G401.6 (cell line): ENCODE measurements around the gene TTC28.
"Not testable (repeated sequence)": the region's sequence is repeated elsewhere in the genome, so short reads cannot be mapped to it uniquely, and the experiment has no call there.

Source experiments
- FAIRE-seq: peaks from 2 replicates; lab custom pipeline; 2012; peaks lifted over from hg19 to GRCh38; lab: Jason Lieb, UNC

TTC28 gene

DNA sequence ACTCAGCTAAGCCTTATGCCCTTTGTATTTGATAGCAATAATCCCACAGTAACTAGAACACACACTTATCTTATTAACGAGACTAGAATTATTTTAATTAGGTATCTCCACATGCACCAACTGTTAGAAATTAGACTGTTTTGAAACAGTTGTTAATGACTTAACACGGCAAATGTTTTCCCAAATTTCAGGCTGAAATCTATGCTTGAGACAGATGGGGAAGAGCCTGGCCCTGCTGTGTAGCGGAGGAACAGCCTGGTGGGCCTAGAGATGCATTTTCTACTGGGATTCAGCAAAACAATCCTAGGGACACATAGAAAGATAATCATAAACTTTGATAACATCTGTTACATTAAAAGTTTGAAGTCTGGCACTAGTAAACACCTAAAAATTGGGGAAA is 273.4 kb downstream of the TTC28 start:
- no peak for FAIRE-seq

DNA sequence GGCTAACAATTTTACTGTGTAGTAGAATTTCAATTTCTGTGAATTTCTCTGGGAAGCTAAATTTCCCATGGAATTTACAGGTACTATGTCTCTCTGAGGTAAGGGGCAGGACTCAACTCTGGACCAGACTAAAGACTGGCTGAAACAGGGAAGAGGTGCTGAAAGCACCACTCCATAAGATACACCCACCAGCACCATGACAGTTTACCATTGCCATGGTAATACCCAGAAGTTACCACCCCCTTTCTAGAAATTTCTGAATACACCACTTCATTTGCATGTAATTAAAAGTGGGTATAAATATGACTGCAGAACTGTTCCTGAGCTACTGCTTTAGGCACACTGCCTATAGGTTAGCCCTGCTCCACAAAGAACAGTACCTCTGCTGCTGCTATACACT is 274.1 kb downstream of the TTC28 start:
- no peak for FAIRE-seq

DNA sequence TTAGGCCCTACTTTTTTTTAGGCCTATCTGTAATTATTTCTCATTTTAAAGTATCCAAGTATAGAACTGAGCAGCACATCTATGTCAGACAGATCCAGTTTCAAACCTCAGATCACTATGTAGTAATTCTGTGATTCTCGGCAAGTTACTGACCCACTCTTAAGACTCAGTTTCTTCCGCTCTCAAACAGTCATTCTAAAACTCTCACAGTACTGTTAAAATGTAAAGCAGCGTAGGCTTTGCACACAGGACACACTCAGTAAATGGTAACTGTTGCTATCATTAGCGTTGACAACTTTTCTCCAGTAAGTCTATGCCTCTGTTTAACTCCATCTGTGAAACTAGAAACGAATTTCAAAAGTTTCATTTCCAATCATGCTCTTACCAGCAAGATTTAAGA is 277.1 kb downstream of the TTC28 start:
- FAIRE-seq = no peak

DNA sequence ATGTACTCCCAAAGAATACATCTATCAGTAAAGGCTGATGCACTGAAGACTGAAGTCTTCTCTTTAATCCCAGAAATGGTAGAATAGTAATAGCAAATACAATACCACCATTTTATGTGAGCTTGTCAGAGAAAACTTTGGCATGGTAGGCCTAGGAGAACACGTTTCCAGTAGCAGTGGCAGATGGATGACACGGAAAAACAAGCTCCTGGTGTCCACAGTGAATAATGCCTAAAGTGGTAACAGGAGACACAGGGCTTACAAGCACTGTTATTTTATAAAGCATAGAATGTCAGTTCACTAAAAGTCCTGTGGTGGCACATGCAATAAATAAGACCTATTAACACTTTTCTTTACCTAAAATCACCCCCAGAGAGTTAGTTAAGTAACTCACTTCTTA is 277.6 kb downstream of the TTC28 start:
- FAIRE-seq = no peak

DNA sequence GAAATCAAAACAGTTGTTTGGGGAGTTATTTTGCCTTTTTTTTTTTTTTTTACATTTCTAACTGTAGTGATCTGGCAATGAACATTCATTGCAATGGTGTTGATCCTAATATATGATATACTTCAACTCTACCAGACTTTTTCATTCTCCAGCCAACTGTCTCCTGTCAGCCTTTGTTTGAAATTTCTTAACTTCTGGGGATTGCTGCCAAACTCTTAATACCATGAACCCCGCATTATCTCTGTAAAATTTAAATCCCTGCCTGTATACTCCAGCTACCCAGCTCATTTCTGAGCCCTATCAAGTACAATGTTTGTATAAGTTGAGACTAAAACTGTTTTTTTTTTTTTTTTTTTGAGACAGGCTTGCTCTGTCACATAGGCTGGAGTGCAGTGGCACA is 280.7 kb downstream of the TTC28 start:
- FAIRE-seq = no peak

DNA sequence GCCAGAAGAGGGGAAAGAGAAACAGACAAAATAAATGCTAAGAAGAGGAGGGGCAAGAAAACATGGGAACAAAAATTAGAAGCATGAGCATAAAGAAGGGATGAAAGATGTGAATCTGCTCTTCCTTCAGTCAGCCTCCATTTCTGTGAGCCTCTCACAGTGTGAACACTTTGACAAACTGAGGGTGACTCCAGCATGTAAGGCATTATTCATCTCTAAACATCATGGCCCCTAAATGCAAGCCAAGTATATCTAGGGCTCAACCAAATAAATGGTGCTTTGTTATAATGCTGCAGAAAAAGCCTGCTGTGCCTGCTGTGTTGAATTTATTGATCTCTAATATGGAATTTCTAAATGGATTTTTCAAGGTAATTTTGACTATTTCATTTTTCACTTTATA is 281.3 kb downstream of the TTC28 start:
- FAIRE-seq = no peak

DNA sequence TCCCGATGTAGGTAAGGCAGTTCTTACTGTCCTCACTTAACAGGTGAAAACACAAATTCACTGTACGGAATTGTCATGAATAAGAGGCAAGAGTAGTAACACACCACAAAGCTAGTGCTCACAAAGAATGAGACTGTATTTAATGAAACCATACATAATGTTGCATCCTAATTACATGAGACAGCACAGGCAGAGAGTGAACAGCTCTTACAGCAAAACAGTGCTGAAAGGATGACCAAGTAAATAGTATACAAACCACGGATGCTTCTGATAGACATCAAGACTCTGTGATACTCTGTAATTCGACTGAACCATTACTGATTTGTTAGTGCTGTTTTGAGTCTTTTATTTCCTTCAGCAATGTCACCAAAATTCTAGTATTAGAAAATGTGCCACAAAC is 282.3 kb downstream of the TTC28 start:
- FAIRE-seq = no peak

DNA sequence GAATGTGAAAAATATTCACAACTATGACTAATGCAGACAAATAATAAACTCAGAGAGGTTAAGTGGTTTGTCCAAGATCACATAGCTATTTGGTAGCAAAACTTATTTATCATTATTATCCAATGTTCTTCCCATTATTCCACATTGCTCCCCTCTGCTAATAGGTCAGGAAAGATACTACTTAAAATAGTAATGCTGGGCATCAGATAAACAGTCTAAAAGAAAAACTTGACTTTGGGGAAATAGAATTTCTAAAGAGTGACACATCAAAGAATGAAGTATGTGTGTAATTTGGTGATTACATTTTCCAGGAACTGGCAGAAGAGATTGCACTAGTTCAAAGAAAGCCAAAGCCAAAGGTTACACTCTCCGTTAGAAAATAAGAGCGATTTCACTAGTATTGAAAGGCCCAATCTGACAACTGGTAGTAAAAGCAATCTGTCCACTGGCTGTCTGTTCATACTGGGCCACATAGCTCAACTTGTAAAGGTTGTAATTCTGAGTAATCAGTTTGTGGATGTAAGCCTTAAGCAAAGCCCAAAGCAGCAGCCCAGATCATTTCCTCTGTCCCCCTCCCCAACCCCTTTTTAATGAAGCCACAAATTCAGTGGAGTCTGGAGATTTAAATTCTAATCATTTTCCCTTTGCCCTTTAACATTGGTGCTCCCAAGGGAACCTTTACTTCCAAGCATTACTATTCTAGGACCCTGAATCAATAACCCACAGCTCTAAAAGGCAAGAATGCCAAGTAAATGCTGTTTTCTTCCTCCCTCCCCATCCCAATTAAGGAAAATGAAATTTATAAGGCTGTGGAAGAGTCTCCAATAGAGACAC is 283.5 kb downstream of the TTC28 start:
- no peak for FAIRE-seq

DNA sequence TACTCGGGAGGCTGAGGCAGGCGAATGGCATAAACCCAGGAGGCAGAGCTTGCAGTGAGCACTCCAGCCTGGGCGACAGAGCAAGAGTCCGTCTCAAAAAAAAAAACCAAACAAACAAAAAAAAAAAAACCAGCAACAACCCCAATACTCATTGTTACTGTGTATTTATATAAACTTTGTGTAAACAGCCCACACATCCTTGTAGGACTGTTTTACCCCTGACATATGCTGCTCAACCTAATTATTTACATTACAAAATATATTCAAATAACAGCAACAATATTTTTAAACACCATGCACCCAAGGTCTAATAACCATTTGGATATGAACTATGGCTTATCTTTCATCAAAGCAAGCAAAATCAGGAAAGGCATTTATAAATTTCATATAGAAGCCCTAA is 284.1 kb downstream of the TTC28 start:
- FAIRE-seq = no peak

DNA sequence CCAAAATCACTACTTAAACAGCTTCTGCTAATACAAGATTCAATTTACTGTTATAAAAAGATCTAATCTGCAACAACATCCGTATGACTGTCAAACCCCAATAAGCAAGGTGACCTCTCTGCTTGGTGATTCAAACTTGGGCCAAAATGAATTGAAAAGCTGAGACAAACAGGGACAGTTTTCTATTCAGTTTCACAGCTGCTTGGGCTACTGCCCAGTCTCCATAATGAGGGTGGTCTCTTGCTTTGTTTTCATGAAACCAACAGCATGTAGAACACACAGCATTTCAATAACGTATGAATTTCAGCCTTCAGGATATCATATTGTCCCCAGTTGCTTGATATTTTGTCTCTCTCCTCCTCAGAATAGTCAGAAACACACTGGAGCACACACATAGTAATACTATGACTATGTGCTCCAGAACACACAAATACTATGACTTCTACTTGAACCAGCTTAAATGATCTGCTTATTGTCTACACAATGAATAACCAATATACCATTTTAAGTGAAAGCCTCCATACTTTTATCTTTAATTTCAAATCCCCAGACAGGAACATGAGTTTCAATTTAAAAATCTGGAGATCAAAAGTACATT is 285.0 kb downstream of the TTC28 start:
- FAIRE-seq = no peak

DNA sequence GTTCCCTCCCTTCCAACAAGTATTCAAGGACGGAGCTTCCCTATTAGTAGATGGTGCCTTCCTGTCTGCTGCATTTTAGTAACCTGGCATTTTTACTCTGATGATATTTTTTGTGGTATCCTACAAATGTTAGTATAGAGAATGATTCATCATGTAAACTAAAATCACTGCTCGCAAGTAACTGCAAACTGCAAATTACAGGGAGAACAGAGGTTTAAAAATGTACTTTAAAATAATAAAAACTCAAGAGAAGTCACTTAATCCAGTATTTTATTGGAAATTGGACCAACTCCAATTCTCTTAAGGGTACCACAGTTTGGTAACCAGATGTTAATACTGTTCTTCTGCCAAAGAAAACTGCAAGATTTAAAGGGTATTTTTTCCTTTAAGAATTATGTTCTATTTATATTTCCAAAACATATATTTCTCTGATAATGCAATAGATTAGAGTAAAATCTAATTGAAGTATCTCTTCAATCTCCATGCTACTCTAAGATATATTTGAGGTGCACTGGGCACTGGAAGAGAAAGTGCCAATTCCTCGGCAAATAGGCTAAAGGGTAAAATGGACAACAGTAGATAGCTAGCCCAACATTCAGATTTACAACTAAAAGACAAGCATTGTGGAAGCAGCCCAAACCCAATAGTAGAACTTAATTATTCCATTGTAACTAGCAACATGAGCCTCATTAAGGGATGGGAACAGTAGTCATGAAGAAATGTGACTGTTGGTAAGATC is 298.0 kb downstream of the TTC28 start:
- no peak for FAIRE-seq

DNA sequence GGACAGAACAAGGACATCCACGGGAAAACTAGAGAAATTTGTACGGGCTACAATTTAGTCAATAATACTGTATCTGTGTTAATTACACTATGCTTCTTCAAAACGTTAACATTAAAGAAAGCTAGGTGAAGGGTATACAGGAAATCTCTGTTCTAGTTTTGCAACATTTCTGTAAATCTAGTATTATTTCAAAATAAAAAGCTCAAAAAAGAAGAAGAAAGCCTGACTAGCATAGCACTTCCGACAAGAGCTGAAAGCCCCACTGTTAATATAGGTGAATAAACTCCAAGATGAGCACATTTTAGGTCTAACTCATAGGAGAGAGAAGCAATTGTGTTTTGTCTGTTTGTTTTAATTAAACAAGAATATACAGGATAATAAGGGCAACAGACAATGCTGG is 299.7 kb downstream of the TTC28 start:
- no peak for FAIRE-seq

DNA sequence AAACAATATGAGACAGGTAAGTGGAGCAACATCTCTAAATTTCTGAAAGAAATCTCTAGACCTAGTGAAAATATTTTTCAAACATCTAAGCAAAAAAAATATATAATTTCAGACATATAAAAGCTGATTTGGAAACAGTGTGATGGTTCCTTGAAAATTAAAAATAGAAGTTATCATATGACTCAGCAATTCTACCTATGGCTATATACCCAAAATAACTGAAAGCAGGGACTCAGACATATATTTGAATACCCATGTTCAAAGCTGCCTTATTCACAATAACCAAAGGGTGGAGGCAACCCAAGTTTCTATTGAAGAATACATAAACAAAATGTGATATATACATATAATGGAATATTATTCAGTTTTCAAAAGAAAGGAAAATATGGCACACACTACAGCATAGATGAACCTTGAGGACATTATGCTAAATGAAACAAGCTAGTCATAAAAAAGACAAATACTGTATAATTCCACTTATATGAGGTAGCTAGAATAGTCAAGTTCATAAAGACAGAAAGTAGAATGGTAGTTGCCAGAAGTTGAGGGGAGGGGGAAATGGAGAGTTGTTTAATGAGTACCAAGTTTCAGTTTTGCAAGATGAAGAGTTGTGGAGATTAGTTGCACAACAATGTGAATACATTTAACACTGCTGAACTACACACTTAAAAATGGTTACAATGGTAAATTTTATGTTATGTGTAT is 300.4 kb downstream of the TTC28 start:
- no peak for FAIRE-seq

DNA sequence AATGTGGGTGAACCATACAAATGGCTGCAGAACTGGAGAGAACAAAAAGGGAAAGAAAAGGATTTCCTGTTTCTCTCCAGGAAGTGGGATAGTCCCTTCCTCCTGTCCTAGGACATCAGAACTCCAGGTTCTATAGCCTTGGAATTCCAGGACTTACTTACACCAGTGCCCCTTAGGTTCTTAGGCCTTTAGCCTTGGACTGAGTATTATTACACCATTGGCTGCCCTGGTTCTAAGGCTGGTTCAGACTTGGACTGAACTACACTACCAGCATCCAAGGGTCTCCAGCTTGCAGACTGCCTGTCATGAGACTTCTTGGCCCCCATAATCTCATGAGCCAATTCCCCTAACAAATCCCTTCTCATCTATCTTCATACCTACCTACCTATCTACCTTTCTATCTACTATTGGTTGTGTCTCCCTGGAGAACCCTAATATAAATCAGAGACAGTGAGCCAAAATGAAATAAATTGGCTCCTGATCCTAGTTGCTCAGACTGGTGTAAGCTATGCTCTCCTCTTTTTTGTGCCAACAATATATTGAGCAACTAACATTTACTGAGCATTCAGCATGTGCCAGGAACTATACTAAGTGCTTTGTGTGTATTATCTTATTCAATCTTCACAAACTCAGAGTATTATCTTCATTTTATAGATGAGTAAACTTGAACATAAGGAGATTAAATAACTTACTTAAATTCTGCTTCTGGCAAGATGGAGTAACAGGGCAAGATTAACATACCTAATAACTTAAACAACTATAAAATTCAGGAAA is 303.7 kb downstream of the TTC28 start:
- no peak for FAIRE-seq

DNA sequence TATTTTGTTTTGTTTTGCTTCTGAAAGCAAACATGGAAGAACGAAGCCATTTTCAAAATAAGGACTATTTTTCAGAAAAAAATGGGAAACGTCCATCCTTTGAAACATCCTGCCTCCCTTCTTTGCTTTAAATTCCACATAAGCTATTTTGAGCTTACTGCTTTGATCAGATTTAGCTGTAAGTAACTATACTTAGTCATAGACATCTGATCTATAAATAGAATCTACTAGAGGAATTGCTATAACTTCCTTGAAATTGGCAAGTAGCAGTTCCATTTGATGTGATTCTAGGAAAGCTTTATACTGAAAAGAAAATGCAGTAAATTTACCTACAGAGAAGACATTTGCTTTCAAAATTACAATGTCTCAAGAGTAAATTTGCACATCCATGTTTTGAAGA is 305.8 kb downstream of the TTC28 start:
- no peak for FAIRE-seq

DNA sequence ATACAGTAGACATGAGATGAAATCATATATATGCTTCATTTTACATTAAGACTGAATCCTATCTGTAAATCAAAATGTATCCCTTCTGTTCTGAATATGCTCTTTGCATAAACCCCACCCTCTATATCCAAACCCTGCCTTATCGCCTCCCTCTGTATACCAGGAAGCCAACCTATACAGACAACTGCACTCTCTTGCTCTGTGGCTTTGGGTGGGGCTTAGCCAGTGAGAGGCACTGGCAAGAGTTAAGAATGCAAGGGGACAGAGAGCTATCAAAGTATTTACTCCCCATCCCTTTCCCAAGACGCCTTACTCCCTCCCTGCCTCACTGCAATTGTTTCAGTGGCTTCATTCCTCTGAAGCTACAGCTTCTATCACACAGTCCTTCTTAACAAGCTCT is 309.8 kb downstream of the TTC28 start:
- no peak for FAIRE-seq

DNA sequence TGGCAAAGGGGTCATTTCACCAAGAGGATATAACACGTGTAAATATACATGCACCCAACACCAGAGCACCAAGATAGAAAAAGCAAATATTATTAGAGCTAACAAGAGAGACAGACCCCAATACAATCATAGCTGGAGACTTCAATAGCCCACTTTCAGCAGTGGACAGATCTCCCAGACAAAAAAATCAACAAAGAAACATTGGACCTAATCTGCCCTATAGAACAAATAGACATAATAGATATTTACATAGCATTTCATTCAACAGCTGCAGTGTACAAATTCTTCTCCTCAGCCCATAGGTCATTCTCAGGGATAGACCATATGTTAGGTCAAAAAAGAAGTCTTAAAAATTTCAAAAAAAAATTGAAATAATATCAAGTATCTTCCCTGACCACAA is 312.8 kb downstream of the TTC28 start:
- FAIRE-seq = no peak

DNA sequence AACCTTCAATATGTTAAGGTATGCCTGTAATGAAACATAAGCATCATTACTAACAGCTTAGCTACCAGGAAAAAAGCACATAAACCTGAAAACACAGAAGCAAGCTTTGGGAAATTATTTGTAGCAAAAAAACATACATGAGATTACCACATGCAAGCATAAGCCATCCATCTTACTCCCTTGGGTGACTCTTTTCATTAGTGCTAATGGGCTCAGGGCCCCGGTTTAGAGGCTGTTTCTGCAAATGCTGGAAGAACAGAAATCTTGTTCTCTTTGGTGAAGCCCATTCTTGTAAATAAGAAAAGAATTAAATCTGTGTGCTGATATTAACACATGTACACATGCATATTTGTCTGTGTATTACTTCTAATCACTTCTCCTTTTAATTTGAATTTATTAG is 314.3 kb downstream of the TTC28 start:
- FAIRE-seq = no peak

DNA sequence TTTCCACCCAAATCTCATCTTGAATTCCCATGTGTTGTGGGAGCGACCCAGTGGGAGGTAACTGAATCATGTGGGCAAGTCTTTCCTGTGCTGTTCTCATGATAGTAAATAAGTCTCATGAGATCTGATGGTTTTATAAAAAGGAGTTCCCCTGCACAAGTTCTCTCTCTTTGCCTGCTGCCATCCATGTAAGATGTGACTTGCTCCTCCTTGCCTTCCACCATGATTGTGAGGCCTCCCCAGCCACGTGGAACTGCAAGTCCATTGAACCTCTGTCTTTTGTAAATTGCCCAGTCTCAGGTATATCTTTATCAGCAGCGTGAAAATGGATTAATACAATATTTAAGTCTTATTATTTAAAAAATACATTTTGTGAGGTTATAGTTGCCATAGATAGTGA is 315.5 kb downstream of the TTC28 start:
- FAIRE-seq = not testable (repeated sequence)

DNA sequence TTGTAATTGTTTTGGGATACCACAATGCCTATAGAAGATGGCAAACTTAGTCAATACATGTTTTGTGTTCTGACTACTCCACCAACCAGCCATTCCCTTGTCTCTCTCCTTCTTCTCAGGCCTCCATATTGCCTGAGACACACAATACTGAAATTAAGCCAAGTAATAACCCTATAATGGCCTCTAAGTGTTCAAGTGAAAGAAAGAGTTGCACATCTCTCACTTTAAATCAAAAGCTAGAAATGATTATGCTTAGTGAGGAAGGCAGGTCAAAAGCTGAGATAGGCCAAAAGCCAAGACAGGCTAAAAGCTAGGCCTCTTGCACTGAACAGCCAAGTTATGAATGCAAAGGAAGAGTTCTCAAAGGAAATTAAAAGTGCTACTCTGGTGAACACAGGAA is 318.7 kb downstream of the TTC28 start:
- no peak for FAIRE-seq

DNA sequence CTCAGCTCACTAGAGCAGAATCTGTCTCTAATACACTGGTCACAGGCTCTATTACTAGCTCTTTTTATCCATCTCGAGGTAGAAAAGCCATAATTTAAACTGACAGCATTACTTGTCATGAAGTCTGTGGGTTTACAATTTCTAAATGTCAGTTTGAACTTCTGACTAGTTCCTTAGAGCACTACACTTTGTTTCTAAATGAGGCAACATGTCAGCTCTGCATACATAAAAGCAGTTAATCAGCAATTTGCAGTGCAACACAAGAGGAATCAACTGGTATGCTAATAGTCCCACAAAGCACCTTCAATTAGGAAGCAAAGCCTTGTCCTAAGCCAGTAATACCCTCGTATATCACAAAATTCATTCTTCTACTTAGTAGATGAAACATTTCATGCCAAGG is 321.3 kb downstream of the TTC28 start:
- no peak for FAIRE-seq

DNA sequence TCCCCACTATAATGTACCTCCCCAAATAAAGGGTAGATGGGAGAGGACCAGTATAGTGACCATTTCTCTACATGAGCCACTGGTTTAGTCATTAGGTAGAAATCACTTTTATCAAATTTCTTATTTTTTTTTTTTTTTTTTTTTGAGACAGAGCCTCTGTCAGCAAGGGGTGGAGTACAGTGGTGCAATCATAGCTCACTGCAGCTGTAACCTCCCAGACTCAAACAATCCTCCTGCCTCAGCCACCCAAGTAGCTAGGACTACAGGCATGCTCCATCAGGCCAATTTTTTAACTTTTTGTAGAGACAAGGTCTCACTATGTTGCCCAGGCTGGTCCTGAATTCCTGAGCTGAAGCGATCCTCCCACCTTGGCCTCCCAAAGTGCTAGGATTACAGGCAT is 322.4 kb downstream of the TTC28 start:
- no peak for FAIRE-seq
